Loucy (cell line): Measurements from ENCODE around the gene STXBP6.

ENCODE experiments used
- H2AFZ ChIP-seq: fragments of 200-600 bp; sonication (generic); 2 replicates; pipeline ENCODE4 v1.6.0; 2016; ENCODE audit warnings: antibody characterized with exemption, mild to moderate bottlenecking, low read length, moderate library complexity
- H3F3A ChIP-seq: fragments of 200-600 bp; 2 replicates; pipeline ENCODE4 v1.6.0; 2016; ENCODE audit warnings: antibody characterized with exemption, low read depth, mild to moderate bottlenecking
- H3K27me3 ChIP-seq: fragments of 200-600 bp; sonication (generic); 2 replicates; pipeline ENCODE4 v1.6.1; 2014; ENCODE audit warnings: low read length, mild to moderate bottlenecking; ENCODE audit not compliant: insufficient read depth, poor library complexity, severe bottlenecking
- H3K36me3 ChIP-seq: fragments of 200-600 bp; sonication (generic); 2 replicates; pipeline ENCODE4 v1.6.1; 2016; ENCODE audit warnings: low read length; ENCODE audit not compliant: insufficient read depth
- H3K4me1 ChIP-seq: fragments of 200-600 bp; sonication (generic); 2 replicates; pipeline ENCODE4 v1.5.1; 2014; ENCODE audit warnings: low read length, mild to moderate bottlenecking; ENCODE audit not compliant: insufficient read depth, poor library complexity, severe bottlenecking
- H3K4me2 ChIP-seq: fragments of 200-600 bp; sonication (generic); 2 replicates; pipeline ENCODE4 v1.6.0; 2014; ENCODE audit warnings: antibody characterized with exemption, low read length, low read depth, mild to moderate bottlenecking; ENCODE audit not compliant: poor library complexity, severe bottlenecking
- H3K4me3 ChIP-seq: fragments of 200-600 bp; sonication (generic); 2 replicates; pipeline ENCODE4 v1.5.1; 2014; ENCODE audit warnings: low read length, mild to moderate bottlenecking, mixed read lengths; ENCODE audit not compliant: poor library complexity, severe bottlenecking
- H3K79me2 ChIP-seq: fragments of 200-600 bp; sonication (generic); 2 replicates; pipeline ENCODE4 v1.6.1; 2014; ENCODE audit warnings: low read length; ENCODE audit not compliant: insufficient read depth
- H3K9ac ChIP-seq: fragments of 200-600 bp; sonication (generic); 2 replicates; pipeline ENCODE4 v1.6.0; 2014; ENCODE audit warnings: mild to moderate bottlenecking, low read depth, low read length, moderate library complexity; ENCODE audit not compliant: poor library complexity, severe bottlenecking
- H3K9me2 ChIP-seq: fragments of 200-600 bp; sonication (generic); replicated peaks from 2 replicates; pipeline ENCODE4 v1.6.1; 2016; ENCODE audit warnings: low read depth, low read length, mixed read lengths
- H3K9me3 ChIP-seq: fragments of 200-600 bp; sonication (generic); 2 replicates; pipeline ENCODE4 v1.6.1; 2014; ENCODE audit warnings: mild to moderate bottlenecking, antibody characterized with exemption, low read length, low read depth; ENCODE audit not compliant: insufficient read depth
- H4K20me1 ChIP-seq: fragments of 200-600 bp; sonication (generic); 2 replicates; pipeline ENCODE4 v1.6.0; 2014; ENCODE audit warnings: antibody characterized with exemption, low read length, mild to moderate bottlenecking; ENCODE audit not compliant: insufficient read depth, poor library complexity, severe bottlenecking
- EZH2phosphoT487 ChIP-seq: fragments of 200-600 bp; IDR thresholded peaks from 2 replicates; pipeline ENCODE4 v1.6.1; 2018; ENCODE audit warnings: antibody characterized with exemption, mild to moderate bottlenecking, moderate library complexity, borderline replicate concordance
- TF ChIP-seq, protein P1 (sequence below): fragments of 200-600 bp; sonication (generic); conservative IDR thresholded peaks from 2 replicates; pipeline ENCODE4 v1.5.1; 2014; ENCODE audit warnings: mild to moderate bottlenecking, antibody characterized with exemption, low read length

STXBP6 gene

DNA sequence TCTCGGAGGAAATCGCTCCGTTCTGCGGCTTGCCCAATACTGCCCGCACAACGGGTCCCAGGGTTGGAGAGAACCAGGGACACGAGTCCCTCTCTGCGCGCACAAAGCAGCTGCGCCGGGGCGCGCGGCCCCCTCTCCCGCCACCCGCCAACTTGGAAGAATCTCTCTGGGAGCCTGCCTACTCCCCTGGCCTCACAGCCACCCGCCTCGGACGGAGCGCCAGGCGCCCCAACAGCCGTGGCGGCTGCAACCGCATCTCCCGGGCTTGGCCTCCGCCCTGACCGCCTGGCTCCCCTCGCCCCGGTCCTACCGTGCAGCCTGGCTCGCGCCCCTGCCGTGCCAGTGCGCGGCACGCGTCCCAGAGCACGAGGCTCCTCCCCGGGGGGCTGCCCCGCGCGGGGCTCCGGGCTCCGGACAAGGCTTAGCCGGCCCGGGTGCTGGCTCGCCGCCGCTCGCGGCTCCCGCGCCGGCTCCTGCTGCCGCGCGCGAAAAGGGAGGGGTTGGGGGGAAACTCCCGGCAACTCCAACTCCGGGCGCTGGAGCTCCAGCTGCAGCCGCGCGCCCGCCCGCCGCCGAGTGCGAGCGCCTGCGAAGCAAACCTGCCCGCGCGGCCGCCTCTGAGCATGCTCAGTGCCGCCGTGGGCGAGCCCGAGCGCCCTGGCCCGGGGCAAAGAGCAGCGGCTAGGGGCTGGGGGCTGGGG, at the start of gene STXBP6:
TSS of gene STXBP6 (minus strand) at position 580 of the 701 bp plus-strand sequence. CDS start 75,329 bp downstream, outside the sequence.
- Histone ChIP-seq H3K4me3 (no peak within 1 kb of the TSS), H3K36me3 (no peaks in the 10 kb centered on the region), H3K9me3 (no peaks in the 10 kb centered on the region), H3F3A (no peaks in the 10 kb centered on the region), H3K79me2 (no peaks in the 10 kb centered on the region), H3K4me2 (no peak within 1 kb of the TSS), H3K9ac (no peak within 1 kb of the TSS), H2AFZ (no peak within 1 kb of the TSS), H3K9me2 (no peaks in the 10 kb centered on the region), H3K4me1 (no peaks in the 10 kb centered on the region), H4K20me1 (no peaks in the 10 kb centered on the region), H3K27me3 (no peaks in the 10 kb centered on the region)
- TF ChIP-seq, protein P1, sequence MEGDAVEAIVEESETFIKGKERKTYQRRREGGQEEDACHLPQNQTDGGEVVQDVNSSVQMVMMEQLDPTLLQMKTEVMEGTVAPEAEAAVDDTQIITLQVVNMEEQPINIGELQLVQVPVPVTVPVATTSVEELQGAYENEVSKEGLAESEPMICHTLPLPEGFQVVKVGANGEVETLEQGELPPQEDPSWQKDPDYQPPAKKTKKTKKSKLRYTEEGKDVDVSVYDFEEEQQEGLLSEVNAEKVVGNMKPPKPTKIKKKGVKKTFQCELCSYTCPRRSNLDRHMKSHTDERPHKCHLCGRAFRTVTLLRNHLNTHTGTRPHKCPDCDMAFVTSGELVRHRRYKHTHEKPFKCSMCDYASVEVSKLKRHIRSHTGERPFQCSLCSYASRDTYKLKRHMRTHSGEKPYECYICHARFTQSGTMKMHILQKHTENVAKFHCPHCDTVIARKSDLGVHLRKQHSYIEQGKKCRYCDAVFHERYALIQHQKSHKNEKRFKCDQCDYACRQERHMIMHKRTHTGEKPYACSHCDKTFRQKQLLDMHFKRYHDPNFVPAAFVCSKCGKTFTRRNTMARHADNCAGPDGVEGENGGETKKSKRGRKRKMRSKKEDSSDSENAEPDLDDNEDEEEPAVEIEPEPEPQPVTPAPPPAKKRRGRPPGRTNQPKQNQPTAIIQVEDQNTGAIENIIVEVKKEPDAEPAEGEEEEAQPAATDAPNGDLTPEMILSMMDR: no peak
- no peak for TF ChIP-seq EZH2phosphoT487

DNA sequence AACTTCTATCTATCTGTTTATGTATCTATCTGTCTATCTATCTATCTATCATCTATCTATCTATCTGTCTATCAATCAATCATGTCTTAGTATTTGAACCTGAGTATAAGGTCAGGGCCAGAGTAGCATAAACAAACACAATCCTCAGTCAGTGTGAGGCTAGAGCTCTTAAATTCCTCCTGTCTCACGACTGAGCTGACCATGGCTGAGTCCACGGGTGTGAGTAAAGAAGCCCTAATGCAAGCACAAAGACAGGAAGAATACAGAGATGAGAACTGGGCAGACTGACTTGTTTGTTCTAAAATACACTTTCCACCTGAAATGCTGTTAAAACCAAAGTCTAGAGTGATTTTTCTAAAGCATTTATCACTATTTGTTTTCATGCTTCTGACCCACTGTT, 47.2 kb upstream of the STXBP6 start:
- Histone ChIP-seq H3K36me3 (no peaks in the 10 kb centered on the region), H3K9me3 (no peaks in the 10 kb centered on the region), H3K4me3 (no peak overlapping the region), H3K9ac (no peak overlapping the region), H3K79me2 (no peaks in the 10 kb centered on the region), H3K4me1 (peaks cover 48% of the 10 kb centered on the region), H3K27me3 (no peaks in the 10 kb centered on the region), H2AFZ (peak overlapping the region; percentile 32; the same call in 1 of the 2 replicates), H3F3A (0 out of 2 replicates have a peak, but pooled peaks cover 7% of the 10 kb centered on the region), H3K9me2 (no peaks in the 10 kb centered on the region), H3K4me2 (no peak overlapping the region), H4K20me1 (no peaks in the 10 kb centered on the region)
- no peak for TF ChIP-seq EZH2phosphoT487
- TF ChIP-seq, protein P1: no peak

DNA sequence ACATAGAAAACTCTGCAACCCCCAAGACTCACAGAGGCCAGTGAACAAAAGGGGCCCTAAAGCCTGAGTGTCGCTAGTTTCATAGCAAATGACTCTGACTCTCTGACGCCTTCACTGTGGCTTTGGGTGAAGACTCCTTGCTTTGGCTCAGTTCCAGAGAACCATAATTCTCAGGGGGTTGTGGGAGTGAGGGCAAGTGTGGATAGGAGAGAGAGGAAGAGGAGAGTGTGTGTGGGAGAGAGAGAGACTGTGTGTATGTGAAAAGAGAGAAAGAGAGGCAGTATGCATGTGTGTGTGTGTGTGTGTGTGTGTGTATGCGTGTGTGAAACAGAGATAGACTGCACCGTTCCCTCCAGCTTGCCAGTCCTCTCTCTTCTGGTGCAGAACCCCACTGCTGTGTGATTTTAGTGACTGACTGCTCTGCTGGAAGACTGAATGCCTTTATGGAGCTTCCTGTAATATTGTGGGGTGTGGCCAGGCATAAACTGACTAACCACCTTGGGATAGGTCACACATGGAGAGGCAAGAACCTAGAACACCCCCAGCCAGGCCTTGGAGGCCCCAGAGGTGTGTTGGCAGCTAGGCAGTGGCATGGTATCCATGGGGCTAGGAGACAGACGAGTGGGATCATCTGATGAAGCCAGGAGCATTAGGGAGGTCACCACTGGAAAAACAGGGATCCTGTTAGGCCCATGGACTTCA, 45.9 kb upstream of the STXBP6 start:
- no peaks in the 10 kb centered on the region for H3K27me3 ChIP-seq
- H2AFZ ChIP-seq: peak overlapping the region; percentile 71
- no peaks in the 10 kb centered on the region for H3K9me3 ChIP-seq
- H3K4me2 ChIP-seq: peak overlapping the region; percentile 64
- peak overlapping the region; percentile 58 for H3K9ac ChIP-seq
- H4K20me1 ChIP-seq: no peaks in the 10 kb centered on the region
- no peaks in the 10 kb centered on the region for H3K36me3 ChIP-seq
- no peaks in the 10 kb centered on the region for H3K79me2 ChIP-seq
- peaks cover 57% of the 10 kb centered on the region for H3K4me1 ChIP-seq
- H3F3A ChIP-seq: 0 out of 2 replicates have a peak, but pooled peaks cover 7% of the 10 kb centered on the region
- H3K4me3 ChIP-seq: peak overlapping the region; percentile 13
- H3K9me2 ChIP-seq: no peaks in the 10 kb centered on the region
- TF ChIP-seq, protein P1: no peak
- TF ChIP-seq EZH2phosphoT487: no peak
